Cerebellar nuclear complex (tissue), 1 donor: ENCODE results near the gene KMT2B.
"Not testable (repeated sequence)": the region's sequence is repeated elsewhere in the genome, so short reads cannot be mapped to it uniquely, and the experiment has no call there.

Experiments
- DNase-seq, 2 experiments: peaks; one replicate each; lab custom pipeline; 2025; lab: John Stamatoyannopoulos, UW

The KMT2B gene

GRCh38 chr19:35757231-35757748, 39.5 kb downstream of the KMT2B start:
- DNase-seq: peak in 1 of 2 experiments; percentile 72

- peak; percentile 96 to 97 for DNase-seq
Measured at GRCh38 chr19:35757749-35758608, 40.2 kb downstream of the KMT2B start, which contains the start of gene PROSER3. PROSER3 (plus strand) TSS chr19:35758176; CDS start chr19:35758216, 40 bp downstream.

DNA sequence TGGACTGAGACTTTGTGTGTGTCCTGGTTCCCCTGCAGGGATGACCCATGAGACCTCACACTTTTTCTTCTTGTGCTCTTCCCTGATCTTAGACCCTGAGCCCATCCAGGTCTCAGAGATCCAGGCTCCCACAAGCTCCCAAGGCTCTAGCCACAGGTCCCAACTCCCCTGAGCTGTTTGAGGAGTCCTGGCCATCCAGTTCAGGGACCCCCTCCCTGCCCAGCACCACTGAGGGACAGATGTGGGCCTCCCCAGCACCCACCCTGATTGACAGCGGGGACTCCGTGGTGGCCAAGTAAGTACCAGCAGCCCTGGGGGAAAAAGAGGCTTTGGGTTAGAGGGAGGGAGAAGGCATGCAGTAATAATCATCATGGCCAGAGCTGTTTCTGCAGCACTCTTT, 41.9 kb downstream of the KMT2B start:
- no peak for DNase-seq

- no peak for DNase-seq
Measured at GRCh38 chr19:35760711-35761349, 43.0 kb downstream of the KMT2B start.

DNA sequence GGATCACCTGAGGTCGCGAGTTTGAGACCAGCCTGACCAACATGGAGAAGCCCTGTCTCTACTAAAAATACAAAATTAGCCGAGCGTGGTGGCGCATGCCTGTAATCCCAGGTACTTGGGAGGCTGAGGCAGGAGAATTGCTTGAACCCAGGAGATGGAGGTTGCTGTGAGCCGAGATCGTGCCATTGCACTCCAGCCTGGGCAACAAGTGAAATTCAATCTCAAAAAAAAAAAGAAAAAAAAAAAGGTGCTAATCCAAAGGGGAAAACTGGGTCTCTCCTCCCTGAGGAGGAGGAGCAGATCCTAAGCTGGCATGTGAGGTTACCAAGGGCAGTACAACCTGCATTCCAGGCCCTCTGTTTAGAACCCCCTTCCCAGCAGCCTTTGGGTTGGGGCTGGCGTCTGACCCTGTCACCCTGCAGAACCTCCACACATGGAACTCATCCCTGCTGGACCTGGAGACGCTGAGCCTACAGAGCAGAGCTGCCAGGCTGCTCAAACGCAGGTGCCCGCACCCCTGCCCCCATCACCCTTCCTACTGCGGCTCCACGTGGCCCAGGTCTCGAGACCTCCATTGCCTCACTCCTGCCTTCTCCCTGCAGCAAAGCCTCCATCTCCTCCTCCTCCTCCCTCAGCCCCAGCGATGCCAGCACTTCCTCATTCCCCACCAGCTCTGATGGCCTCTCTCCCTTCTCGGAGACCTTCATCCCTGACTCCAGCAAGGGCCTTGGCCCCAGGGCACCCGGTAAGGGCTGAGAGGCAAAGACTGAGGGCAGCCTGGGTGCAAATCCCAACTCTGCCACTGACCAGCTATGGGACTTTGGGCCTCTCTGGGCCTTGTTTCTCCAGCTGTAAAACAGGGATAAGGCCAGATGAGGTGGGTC, 46.9 kb downstream of the KMT2B start:
- DNase-seq: no peak

DNA sequence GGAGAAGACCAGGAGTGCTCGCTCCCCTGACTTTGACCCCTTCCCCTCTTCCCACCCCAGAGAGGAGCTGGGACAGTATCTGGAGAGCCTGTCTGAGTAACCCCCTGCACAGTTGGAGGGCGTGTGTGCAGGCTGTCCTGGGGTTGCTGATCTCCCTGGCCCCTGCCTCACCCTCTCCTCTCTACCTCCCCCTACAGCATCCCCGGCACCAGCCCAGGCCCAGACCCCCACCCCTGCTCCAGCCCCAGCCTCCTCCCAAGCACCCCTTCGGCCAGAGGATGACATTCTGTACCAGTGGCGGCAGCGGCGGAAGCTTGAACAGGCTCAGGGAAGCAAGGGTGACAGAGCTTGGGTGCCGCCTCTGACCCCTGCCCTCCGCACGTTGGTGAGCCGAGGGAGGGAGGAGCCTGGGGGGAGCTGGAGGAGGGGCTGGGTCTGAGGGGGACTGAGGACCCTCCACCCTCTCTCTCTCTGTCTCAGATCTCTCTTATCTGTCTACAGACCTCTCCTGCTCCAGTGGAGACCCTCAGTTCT, 48.8 kb downstream of the KMT2B start:
- no peak for DNase-seq

- DNase-seq: no peak
Measured at GRCh38 chr19:35767288-35768081, 49.7 kb downstream of the KMT2B start.

- DNase-seq: no peak
Measured at GRCh38 chr19:35768082-35768421, 50.2 kb downstream of the KMT2B start.

- DNase-seq: not testable (repeated sequence)
Measured at GRCh38 chr19:35772362-35772761, 54.6 kb downstream of the KMT2B start.

- DNase-seq: no peak
Measured at GRCh38 chr19:35773020-35773806, 55.4 kb downstream of the KMT2B start.

- DNase-seq: no peak
Measured at GRCh38 chr19:35774274-35775045, 56.7 kb downstream of the KMT2B start.

- DNase-seq: no peak
Measured at GRCh38 chr19:35775046-35775297, 57.2 kb downstream of the KMT2B start.

DNA sequence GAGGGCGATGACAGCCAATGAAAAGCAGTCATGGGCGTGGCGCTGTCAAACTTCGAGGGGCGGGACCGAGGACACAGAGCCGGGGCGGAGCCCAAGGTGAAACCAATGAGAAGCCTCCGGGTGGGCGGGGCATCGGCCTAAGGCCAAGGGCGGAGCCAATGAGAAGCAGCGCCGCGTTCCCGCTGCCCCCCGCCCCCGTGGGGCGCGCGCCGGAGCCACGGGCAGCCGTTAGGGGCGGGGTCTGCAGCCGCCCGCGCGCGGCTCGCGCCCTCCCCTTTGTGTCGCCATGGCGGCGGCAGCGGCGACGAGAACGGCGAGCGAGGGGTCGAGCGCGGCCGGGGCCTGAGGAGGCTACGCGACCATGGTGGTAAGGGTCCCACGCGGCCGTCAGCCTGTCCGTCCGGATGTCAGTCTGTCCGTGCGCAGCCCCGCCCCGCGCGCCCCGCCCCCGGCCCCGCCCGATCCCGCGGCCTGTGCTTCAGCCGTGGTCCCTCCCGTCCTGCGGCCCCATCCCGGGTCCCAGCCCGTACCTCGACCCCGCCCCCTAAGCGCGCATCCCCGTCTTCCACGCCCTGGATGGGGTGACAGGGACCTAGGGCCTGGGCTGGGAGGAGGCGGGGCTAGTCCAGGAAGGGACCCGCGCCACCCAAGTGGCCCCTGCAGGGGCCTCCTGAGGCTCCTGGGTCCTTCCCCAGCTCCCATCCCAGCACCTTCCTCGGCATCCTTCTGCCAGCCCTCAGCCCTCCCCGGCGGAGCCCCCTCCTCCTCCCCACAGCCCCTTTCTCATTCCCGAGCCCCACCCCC, 57.7 kb downstream of the KMT2B start, which contains the start of gene ARHGAP33:
Gene ARHGAP33, plus strand, starts transcription at position 267 of the 804 bp plus-strand sequence. Its CDS starts 95 bp downstream, at position 362.
- DNase-seq: peak; percentile 86 to 95

GRCh38 chr19:35776102-35776788, 58.4 kb downstream of the KMT2B start:
- peak in 1 of 2 experiments; percentile 8 for DNase-seq

DNA sequence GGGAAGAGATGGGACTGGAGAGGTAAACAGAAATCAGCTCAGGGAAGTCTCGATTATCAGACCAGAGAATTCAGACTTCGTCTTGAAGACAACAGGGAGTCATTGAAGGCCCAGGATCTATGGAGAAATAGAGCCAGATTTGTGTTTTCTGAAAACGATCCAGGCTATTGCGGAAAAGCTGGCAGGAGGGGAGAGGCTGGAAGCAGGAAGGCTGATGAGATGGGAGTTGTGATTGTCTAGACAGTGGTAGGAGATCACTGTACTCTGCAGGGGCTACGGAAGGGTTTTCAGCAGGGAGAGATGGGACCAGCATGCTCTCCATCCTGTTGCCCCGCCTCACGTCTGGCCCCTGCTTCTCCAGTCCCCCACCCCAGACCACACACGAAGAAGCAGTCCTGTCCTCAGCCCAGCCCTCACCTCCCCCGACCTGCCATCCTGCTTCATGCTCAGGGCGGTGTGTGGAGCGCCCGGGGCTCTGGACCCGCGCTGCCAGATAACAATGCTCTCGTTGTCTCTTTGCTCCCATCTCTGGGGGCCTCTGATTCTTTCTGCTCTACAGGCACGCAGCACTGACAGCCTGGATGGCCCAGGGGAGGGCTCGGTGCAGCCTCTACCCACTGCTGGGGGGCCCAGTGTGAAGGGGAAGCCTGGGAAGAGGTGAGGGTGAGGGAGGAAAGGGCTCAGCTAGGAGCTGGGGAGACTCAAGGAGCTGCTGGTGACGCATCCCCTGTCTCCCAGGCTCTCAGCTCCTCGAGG, 59.5 kb downstream of the KMT2B start:
- DNase-seq: no peak

DNA sequence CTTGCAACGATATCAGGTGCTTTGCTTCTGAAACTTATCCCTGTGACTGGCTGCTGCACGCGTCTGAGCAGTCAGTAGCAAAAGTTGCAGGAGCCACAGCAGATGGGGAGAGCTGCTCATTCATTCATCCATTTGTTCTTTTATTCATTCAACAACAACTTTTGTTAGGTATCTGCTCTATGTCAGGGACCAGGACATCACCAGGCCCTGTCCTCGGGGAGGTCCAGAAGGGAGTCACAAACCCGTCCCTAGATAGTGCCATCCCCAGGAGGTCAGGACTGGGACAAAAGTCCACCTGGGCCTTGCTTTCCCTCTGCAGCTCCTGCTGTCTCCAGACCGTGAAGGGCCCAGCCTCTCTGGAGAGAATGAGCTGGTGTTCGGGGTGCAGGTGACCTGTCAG, 60.2 kb downstream of the KMT2B start:
- DNase-seq: no peak

- no peak for DNase-seq
Measured at GRCh38 chr19:35779033-35779432, 61.2 kb downstream of the KMT2B start.
